GM12878 (cell line): Measurements from ENCODE around the gene SEC31A. TPM values are rescaled to one million over a fixed set of nuclear protein-coding genes. Genes with fewer than 3 reads are reported as not detected.

Experiments used
- ATAC-seq: fragments of 200-7000 bp; cut with Tn5 transposase; 3 replicates; pipeline ENCODE4 v1.9.1; 2020; ENCODE audit warnings: mild to moderate bottlenecking, moderate library complexity
- BruUV-seq: library from RNA; stranded (reverse); fragments of 400-500 nt; replicated peaks from 2 replicates; lab custom pipeline; 2021; lab: Mats Ljungman, UMichigan
- CTCF ChIA-PET: fragments of 300-600 bp; sonication (Branson Sonifier 250); formaldehyde crosslinking; extraction: SDS; loops from one replicate; lab custom pipeline; 2021; ENCODE audit warnings: inconsistent platforms; lab: Yijun Ruan, JAX
- POLR2A ChIA-PET: fragments of 350-600 bp; formaldehyde crosslinking; extraction: SDS; loops from one replicate; lab custom pipeline; 2021; ENCODE audit warnings: inconsistent platforms; lab: Charles Lee
- RAD21 ChIA-PET: fragments of 300-600 bp; sonication (Branson Sonifier 250); formaldehyde crosslinking; loops from one replicate; lab custom pipeline; 2023; ENCODE audit warnings: antibody characterized with exemption; ENCODE audit not compliant: unreplicated experiment; lab: Charles Lee
- SMC1A ChIA-PET: fragments of 300-600 bp; sonication (Branson Sonifier 250); formaldehyde crosslinking; loops from one replicate; lab custom pipeline; 2023; ENCODE audit not compliant: unreplicated experiment, uncharacterized antibody; lab: Charles Lee
- DNase-seq: peaks from one replicate; pipeline ENCODE4 v3.0.0-alpha.2; 2011; ENCODE audit warnings: low read depth, low spot score
- FAIRE-seq: peaks from 3 replicates; lab custom pipeline; 2011; peaks lifted over from hg19 to GRCh38; lab: Jason Lieb, UNC
- H2AFZ ChIP-seq: 2 replicates; pipeline ENCODE4 v1.6.0; 2011; ENCODE audit warnings: low read depth, low read length, control low read depth; ENCODE audit not compliant: control insufficient read depth
- H3K27ac ChIP-seq: 2 replicates; pipeline ENCODE4 v1.5.1; 2011; ENCODE audit warnings: control low read depth; ENCODE audit not compliant: control insufficient read depth, insufficient read depth
- H3K27me3 ChIP-seq, 2 experiments: replicated peaks in 1 of 2; 2 replicates each; pipeline versions ENCODE4 v1.6.0 to v1.6.1; 2011; ENCODE audit warnings: low read length in 1 of 2; ENCODE audit not compliant: control insufficient read depth in 2 of 2, insufficient read depth in 2 of 2
- H3K36me3 ChIP-seq, 2 experiments: 2 replicates each; pipeline ENCODE4 v1.5.1; 2011; ENCODE audit warnings: low read length in 1 of 2; ENCODE audit not compliant: control insufficient read depth in 2 of 2, insufficient read depth in 2 of 2
- H3K4me1 ChIP-seq: 2 replicates; pipeline ENCODE4 v1.6.1; 2011; ENCODE audit warnings: mild to moderate bottlenecking, low read length, moderate library complexity, mixed read lengths; ENCODE audit not compliant: control insufficient read depth, insufficient read depth
- H3K4me2 ChIP-seq: 2 replicates; pipeline ENCODE4 v1.6.0; 2011; ENCODE audit warnings: control low read depth; ENCODE audit not compliant: control insufficient read depth, insufficient read depth
- H3K4me3 ChIP-seq: fragments of 200-600 bp; sonication (generic); 2 replicates; pipeline ENCODE4 v1.5.1; 2016
- H3K79me2 ChIP-seq: 2 replicates; pipeline ENCODE4 v1.6.0; 2011; ENCODE audit warnings: low read length; ENCODE audit not compliant: control insufficient read depth, insufficient read depth
- H3K9ac ChIP-seq: 2 replicates; pipeline ENCODE4 v1.8.0; 2011; ENCODE audit warnings: low read length, control low read depth, mixed read lengths; ENCODE audit not compliant: control insufficient read depth, insufficient read depth
- H3K9me3 ChIP-seq: replicated peaks from 3 replicates; pipeline ENCODE4 v1.5.1; 2011; ENCODE audit warnings: mild to moderate bottlenecking, low read length; ENCODE audit not compliant: control insufficient read depth, insufficient read depth
- H4K20me1 ChIP-seq: 2 replicates; pipeline ENCODE4 v1.6.0; 2011; ENCODE audit not compliant: control insufficient read depth, insufficient read depth
- CBFB ChIP-seq: IDR thresholded peaks from 2 replicates; pipeline ENCODE4 v1.6.1; 2016; ENCODE audit warnings: antibody characterized with exemption, low read depth
- CREB1 ChIP-seq: IDR thresholded peaks from 2 replicates; pipeline ENCODE4 v1.6.1; 2012; ENCODE audit warnings: low read depth, mild to moderate bottlenecking, inconsistent platforms
- EGR1 ChIP-seq, 2 experiments: IDR thresholded peaks; 1 replicate in 1 of 2; 2 replicates in 1 of 2; pipeline ENCODE4 v1.6.1; 2011 to 2012; ENCODE audit warnings: low read depth in 2 of 2, low read length in 2 of 2, borderline replicate concordance in 1 of 2, mild to moderate bottlenecking in 1 of 2, moderate library complexity in 1 of 2
- ELK1 ChIP-seq: IDR thresholded peaks from 2 replicates; pipeline ENCODE4 v1.6.1; 2012; ENCODE audit warnings: low read depth, low read length, improper control_type of control experiment
- FOS ChIP-seq: IDR thresholded peaks from 3 replicates; pipeline ENCODE4 v1.6.1; 2011; ENCODE audit warnings: borderline replicate concordance; ENCODE audit not compliant: insufficient read length; ENCODE audit errors: extremely low read depth
- FOXK2 ChIP-seq: fragments of 450-650 bp; IDR thresholded peaks from 2 replicates; pipeline ENCODE4 v1.6.1; 2017; ENCODE audit warnings: mild to moderate bottlenecking, moderate library complexity
- HCFC1 ChIP-seq: fragments of 150-350 bp; IDR thresholded peaks from 2 replicates; pipeline ENCODE4 v1.6.1; 2014; ENCODE audit warnings: low read length
- MXI1 ChIP-seq: fragments of 150-350 bp; IDR thresholded peaks from 2 replicates; pipeline ENCODE4 v1.6.1; 2011; ENCODE audit warnings: low read depth, mild to moderate bottlenecking, inconsistent platforms, low read length, improper control_type of control experiment
- NR2C2 ChIP-seq: IDR thresholded peaks from 2 replicates; pipeline ENCODE4 v1.6.1; 2011; ENCODE audit warnings: borderline replicate concordance, low read depth; ENCODE audit not compliant: control insufficient read depth, insufficient read length
- PAX8 ChIP-seq: fragments of 450-650 bp; IDR thresholded peaks from 2 replicates; pipeline ENCODE4 v1.6.1; 2017; ENCODE audit warnings: mild to moderate bottlenecking, moderate library complexity
- RCOR1 ChIP-seq: conservative IDR thresholded peaks from 2 replicates; pipeline ENCODE4 v1.6.1; 2012; ENCODE audit warnings: low read depth, low read length, improper control_type of control experiment
- RUNX3 ChIP-seq: IDR thresholded peaks from 2 replicates; pipeline ENCODE4 v1.6.1; 2012; ENCODE audit warnings: low read length, inconsistent platforms
- SPI1 ChIP-seq: IDR thresholded peaks from 2 replicates; pipeline ENCODE4 v1.6.1; 2011; ENCODE audit warnings: low read depth, mild to moderate bottlenecking, low read length, moderate library complexity, borderline replicate concordance; ENCODE audit not compliant: insufficient read depth
- TAF1 ChIP-seq: IDR thresholded peaks from 2 replicates; pipeline ENCODE4 v1.6.1; 2011; ENCODE audit warnings: mild to moderate bottlenecking, low read depth, low read length, borderline replicate concordance
- TBL1XR1 ChIP-seq: IDR thresholded peaks from 2 replicates; pipeline ENCODE4 v1.6.1; 2012; ENCODE audit warnings: low read depth, low read length, improper control_type of control experiment
- ZNF207 ChIP-seq: fragments of 450-650 bp; IDR thresholded peaks from 2 replicates; pipeline ENCODE4 v1.6.1; 2014; ENCODE audit warnings: antibody characterized with exemption, mild to moderate bottlenecking, borderline replicate concordance
- WGBS: methylation state at CpG from one replicate; pipeline ENCODE4 v1.1.6; 2016; ENCODE audit warnings: low lambda C conversion rate; ENCODE audit not compliant: insufficient replicate concordance, insufficient coverage; ENCODE audit errors: missing lambda C conversion rate; 5-methylcytosine and 5-hydroxymethylcytosine counted together
- in situ Hi-C: fragments of 300-500 bp; cut with MboI; formaldehyde crosslinking; loops from 9 replicates; pipeline ENCODE4 v1.14.3; 2018; ENCODE audit warnings: mixed read lengths
- intact Hi-C: fragments of 100-400 bp; cut with micrococcal nuclease; formaldehyde crosslinking; loops from one replicate; pipeline ENCODE4 v1.14.2; 2022; ENCODE audit not compliant: unreplicated experiment
- polyA plus RNA-seq, 11 experiments: library from polyadenylated mRNA; depleted of rRNA in 4 of 11; unstranded in 6 of 11; stranded (reverse) in 5 of 11; fragments of >200 nt; fragmentation: Nextera tagmentation in 4 of 11; fragmentation: Illumina TruSeq in 1 of 11; extraction: Ambion mirVana in 4 of 11; extraction: Trizol in 1 of 11; gene quantifications; 1 replicate in 1 of 11; 2 replicates in 10 of 11; pipeline versions ENCODE4 v1.2.1 to v1.2.3, GENCODE V29; 2011 to 2016; ENCODE audit warnings: inconsistent platforms in 2 of 11, missing spikeins in 2 of 11, low read depth in 1 of 11
- total RNA-seq, 4 experiments: library from RNA; depleted of rRNA in 3 of 4; stranded (reverse); fragments of >200 nt in 3 of 4; fragmentation: Illumina TruSeq in 1 of 4; extraction: Trizol in 1 of 4; gene quantifications; 2 replicates each; pipeline versions ENCODE4 v1.2.1 to v1.2.3, GENCODE V29; 2013 to 2021
- TF ChIP-seq, protein P1 (sequence below): fragments of 450-650 bp; IDR thresholded peaks from 2 replicates; pipeline ENCODE4 v1.6.1; 2017; ENCODE audit warnings: mild to moderate bottlenecking, moderate library complexity
- TF ChIP-seq, protein P2 (sequence below): IDR thresholded peaks from 2 replicates; pipeline ENCODE4 v1.6.1; 2011; ENCODE audit warnings: low read depth, mild to moderate bottlenecking, low read length, moderate library complexity, borderline replicate concordance; ENCODE audit errors: extremely low read depth

Gene SEC31A
- total and polyA plus RNA-seq, 10 of the 15 experiments (the other 5 are each of a cell fraction or from before 2014, with no cell fraction given), result 74.6 to 171 (median 129) TPM

DNA sequence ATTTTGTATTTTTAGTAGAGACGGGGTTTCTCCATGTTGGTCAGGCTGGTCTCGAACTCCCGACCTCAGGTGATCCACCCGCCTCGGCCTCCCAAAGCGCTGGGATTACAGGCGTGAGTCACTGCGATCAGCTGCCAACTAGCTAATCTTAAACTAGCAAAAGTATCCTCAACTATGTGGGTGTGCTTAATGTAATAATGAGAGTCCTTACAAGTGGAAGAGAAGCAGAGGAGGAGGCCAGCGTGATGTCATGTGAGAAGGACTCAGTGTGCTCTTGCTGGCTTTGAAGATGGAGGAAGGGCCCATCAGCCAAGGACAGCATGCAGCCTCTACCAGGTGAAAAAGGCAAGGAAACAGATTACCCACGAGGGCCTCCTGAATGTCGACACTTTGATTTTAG, 111.9 kb downstream of the SEC31A start (continued):
- TF ChIP-seq RUNX3 (no peak), HCFC1 (no peak), MXI1 (no peak), EGR1 (IDR thresholded peaks at IDR 0.05; ENCODE audit: borderline replicate concordance in 1 of 2, low read depth in 2 of 2, low read length in 2 of 2) (no peak), CREB1 (no peak)

- POLR2A ChIA-PET, result no interaction called here
- Histone ChIP-seq H3K79me2 (no peaks in the 10 kb centered on the region), H3K4me2 (no peak overlapping the region), H4K20me1 (no peaks in the 10 kb centered on the region), H2AFZ (no peak overlapping the region), H3K9me3 (no peaks in the 10 kb centered on the region), H3K4me1 (peaks cover 15% of the 10 kb centered on the region), H3K9ac (no peak overlapping the region), H3K36me3 (no peaks in the 10 kb centered on the region), H3K27me3 (no peaks in the 10 kb centered on the region; a peak in 1 of 4 replicates), H3K27ac (no peak overlapping the region), H3K4me3 (no peak overlapping the region)
- FAIRE-seq, result no peak
- DNase-seq, result no peak
- SMC1A ChIA-PET, result no interaction called here
- in situ Hi-C loops, result no loop called here
- CTCF ChIA-PET, result interaction anchor here (0.6 kb wide), 1 partner anchor 273 kb away, joined by 3 read pairs; no protein-coding TSS in a partner anchor
- 58% methylated on average over 5 of the region's 5 CpGs for WGBS
- BruUV-seq, result no TSS peak
- no peak for ATAC-seq
- intact Hi-C loops, result no loop called here
- RAD21 ChIA-PET, result no interaction called here
- TF ChIP-seq FOS, result no peak
- no peak for TF ChIP-seq TAF1
- no peak for TF ChIP-seq ZNF207
- TF ChIP-seq, protein P1, sequence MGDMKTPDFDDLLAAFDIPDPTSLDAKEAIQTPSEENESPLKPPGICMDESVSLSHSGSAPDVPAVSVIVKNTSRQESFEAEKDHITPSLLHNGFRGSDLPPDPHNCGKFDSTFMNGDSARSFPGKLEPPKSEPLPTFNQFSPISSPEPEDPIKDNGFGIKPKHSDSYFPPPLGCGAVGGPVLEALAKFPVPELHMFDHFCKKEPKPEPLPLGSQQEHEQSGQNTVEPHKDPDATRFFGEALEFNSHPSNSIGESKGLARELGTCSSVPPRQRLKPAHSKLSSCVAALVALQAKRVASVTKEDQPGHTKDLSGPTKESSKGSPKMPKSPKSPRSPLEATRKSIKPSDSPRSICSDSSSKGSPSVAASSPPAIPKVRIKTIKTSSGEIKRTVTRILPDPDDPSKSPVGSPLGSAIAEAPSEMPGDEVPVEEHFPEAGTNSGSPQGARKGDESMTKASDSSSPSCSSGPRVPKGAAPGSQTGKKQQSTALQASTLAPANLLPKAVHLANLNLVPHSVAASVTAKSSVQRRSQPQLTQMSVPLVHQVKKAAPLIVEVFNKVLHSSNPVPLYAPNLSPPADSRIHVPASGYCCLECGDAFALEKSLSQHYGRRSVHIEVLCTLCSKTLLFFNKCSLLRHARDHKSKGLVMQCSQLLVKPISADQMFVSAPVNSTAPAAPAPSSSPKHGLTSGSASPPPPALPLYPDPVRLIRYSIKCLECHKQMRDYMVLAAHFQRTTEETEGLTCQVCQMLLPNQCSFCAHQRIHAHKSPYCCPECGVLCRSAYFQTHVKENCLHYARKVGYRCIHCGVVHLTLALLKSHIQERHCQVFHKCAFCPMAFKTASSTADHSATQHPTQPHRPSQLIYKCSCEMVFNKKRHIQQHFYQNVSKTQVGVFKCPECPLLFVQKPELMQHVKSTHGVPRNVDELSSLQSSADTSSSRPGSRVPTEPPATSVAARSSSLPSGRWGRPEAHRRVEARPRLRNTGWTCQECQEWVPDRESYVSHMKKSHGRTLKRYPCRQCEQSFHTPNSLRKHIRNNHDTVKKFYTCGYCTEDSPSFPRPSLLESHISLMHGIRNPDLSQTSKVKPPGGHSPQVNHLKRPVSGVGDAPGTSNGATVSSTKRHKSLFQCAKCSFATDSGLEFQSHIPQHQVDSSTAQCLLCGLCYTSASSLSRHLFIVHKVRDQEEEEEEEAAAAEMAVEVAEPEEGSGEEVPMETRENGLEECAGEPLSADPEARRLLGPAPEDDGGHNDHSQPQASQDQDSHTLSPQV, result no peak
- TF ChIP-seq PAX8, result no peak
- no peak for TF ChIP-seq NR2C2
- no peak for TF ChIP-seq FOXK2
- TF ChIP-seq, protein P2, sequence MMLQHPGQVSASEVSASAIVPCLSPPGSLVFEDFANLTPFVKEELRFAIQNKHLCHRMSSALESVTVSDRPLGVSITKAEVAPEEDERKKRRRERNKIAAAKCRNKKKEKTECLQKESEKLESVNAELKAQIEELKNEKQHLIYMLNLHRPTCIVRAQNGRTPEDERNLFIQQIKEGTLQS, result no peak
- no peak for TF ChIP-seq SPI1
- TF ChIP-seq RCOR1, result no peak
- no peak for TF ChIP-seq TBL1XR1
- no peak for TF ChIP-seq CBFB
- no peak for TF ChIP-seq ELK1
Observed at GRCh38 chr4:82777857-82778525, 113.0 kb downstream of the SEC31A start.
